IPS-20b (cell line): ENCODE results near the gene JPH2.

Experiments used
- H3K27ac ChIP-seq: one replicate; pipeline ENCODE4 v1.5.1; 2013; ENCODE audit warnings: low read length
- H3K27me3 ChIP-seq: 2 replicates; pipeline ENCODE4 v1.6.1; 2013; ENCODE audit warnings: mild to moderate bottlenecking, low read length, inconsistent platforms; ENCODE audit not compliant: insufficient read depth
- H3K36me3 ChIP-seq: 2 replicates; pipeline ENCODE4 v1.6.1; 2013; ENCODE audit warnings: low read depth, mild to moderate bottlenecking, inconsistent platforms, low read length, moderate library complexity; ENCODE audit not compliant: insufficient read depth
- H3K4me1 ChIP-seq: 2 replicates; pipeline ENCODE4 v1.6.1; 2013; ENCODE audit warnings: mild to moderate bottlenecking, control low read depth, inconsistent platforms, low read length, moderate library complexity; ENCODE audit not compliant: insufficient read depth
- H3K4me3 ChIP-seq: 2 replicates; pipeline ENCODE4 v1.5.1; 2013; ENCODE audit warnings: mild to moderate bottlenecking, low read length, inconsistent platforms
- H3K9ac ChIP-seq: 2 replicates; pipeline ENCODE4 v1.6.1; 2013; ENCODE audit warnings: low read depth, mild to moderate bottlenecking, inconsistent platforms, low read length, moderate library complexity
- H3K9me3 ChIP-seq: 2 replicates; pipeline ENCODE4 v1.6.1; 2013; ENCODE audit warnings: mild to moderate bottlenecking, low read depth, low read length, inconsistent platforms; ENCODE audit not compliant: insufficient read depth

The JPH2 gene

GRCh38 chr20:44222633-44223368 is 35.8 kb upstream of the JPH2 start:
- Histone ChIP-seq H3K9me3 (no peaks in the 10 kb centered on the region), H3K36me3 (no peaks in the 10 kb centered on the region), H3K4me3 (no peak overlapping the region), H3K27me3 (no peaks in the 10 kb centered on the region), H3K27ac (no peak overlapping the region), H3K4me1 (no peaks in the 10 kb centered on the region), H3K9ac (no peak overlapping the region)

- no peaks in the 10 kb centered on the region for H3K36me3 ChIP-seq
- no peaks in the 10 kb centered on the region for H3K27me3 ChIP-seq
- H3K4me1 ChIP-seq = no peaks in the 10 kb centered on the region
These were observed 35.0 kb upstream of the JPH2 start for GRCh38 chr20:44222027-44222426.

GRCh38 chr20:44221368-44221954 is 34.5 kb upstream of the JPH2 start:
- Histone ChIP-seq H3K4me1 (no peaks in the 10 kb centered on the region), H3K9me3 (no peaks in the 10 kb centered on the region), H3K27me3 (no peaks in the 10 kb centered on the region), H3K9ac (no peak overlapping the region), H3K27ac (no peak overlapping the region), H3K36me3 (no peaks in the 10 kb centered on the region), H3K4me3 (no peak overlapping the region)

More at GRCh38 chr20:44222027-44222426, 35.0 kb upstream of the JPH2 start:
- Histone ChIP-seq H3K4me3 (no peak overlapping the region), H3K27ac (no peak overlapping the region), H3K9me3 (no peaks in the 10 kb centered on the region), H3K9ac (no peak overlapping the region)

- no peak overlapping the region for H3K9ac ChIP-seq
- H3K9me3 ChIP-seq = no peaks in the 10 kb centered on the region
- no peaks in the 10 kb centered on the region for H3K36me3 ChIP-seq
- no peak overlapping the region for H3K4me3 ChIP-seq
- H3K27me3 ChIP-seq = no peaks in the 10 kb centered on the region
- no peaks in the 10 kb centered on the region for H3K4me1 ChIP-seq
- no peak overlapping the region for H3K27ac ChIP-seq
These were observed 32.8 kb upstream of the JPH2 start for GRCh38 chr20:44219791-44220190.

GRCh38 chr20:44219170-44219730 is 32.3 kb upstream of the JPH2 start:
- Histone ChIP-seq H3K4me1 (no peaks in the 10 kb centered on the region), H3K9me3 (no peaks in the 10 kb centered on the region), H3K9ac (no peak overlapping the region), H3K4me3 (no peak overlapping the region), H3K27ac (no peak overlapping the region), H3K27me3 (no peaks in the 10 kb centered on the region), H3K36me3 (no peaks in the 10 kb centered on the region)

GRCh38 chr20:44218446-44218845 is 31.5 kb upstream of the JPH2 start:
- Histone ChIP-seq H3K27ac (no peak overlapping the region), H3K36me3 (no peaks in the 10 kb centered on the region), H3K4me1 (no peaks in the 10 kb centered on the region), H3K4me3 (no peak overlapping the region), H3K27me3 (no peaks in the 10 kb centered on the region), H3K9me3 (no peaks in the 10 kb centered on the region), H3K9ac (no peak overlapping the region)

GRCh38 chr20:44217342-44218092 is 30.5 kb upstream of the JPH2 start:
- Histone ChIP-seq H3K4me1 (no peaks in the 10 kb centered on the region), H3K27me3 (no peaks in the 10 kb centered on the region), H3K36me3 (no peaks in the 10 kb centered on the region), H3K27ac (no peak overlapping the region), H3K9me3 (no peaks in the 10 kb centered on the region), H3K4me3 (no peak overlapping the region), H3K9ac (no peak overlapping the region)

GRCh38 chr20:44215125-44215524 is 28.1 kb upstream of the JPH2 start:
- Histone ChIP-seq H3K9me3 (no peaks in the 10 kb centered on the region), H3K4me1 (no peaks in the 10 kb centered on the region), H3K4me3 (no peak overlapping the region), H3K27ac (no peak overlapping the region), H3K36me3 (no peaks in the 10 kb centered on the region), H3K9ac (no peak overlapping the region), H3K27me3 (no peaks in the 10 kb centered on the region)

GRCh38 chr20:44212792-44213191 is 25.8 kb upstream of the JPH2 start:
- Histone ChIP-seq H3K4me3 (no peak overlapping the region), H3K36me3 (no peaks in the 10 kb centered on the region), H3K27ac (no peak overlapping the region), H3K9ac (no peak overlapping the region), H3K9me3 (no peaks in the 10 kb centered on the region), H3K27me3 (no peaks in the 10 kb centered on the region), H3K4me1 (peaks cover 11% of the 10 kb centered on the region; the same call in 1 of the 2 replicates)

GRCh38 chr20:44211177-44212039 is 24.4 kb upstream of the JPH2 start:
- H3K9me3 ChIP-seq = no peaks in the 10 kb centered on the region
- H3K27me3 ChIP-seq = no peaks in the 10 kb centered on the region
- peaks cover 11% of the 10 kb centered on the region for H3K4me1 ChIP-seq
- peaks cover 2% of the 10 kb centered on the region; the same call in 1 of the 2 replicates for H3K36me3 ChIP-seq
- H3K27ac ChIP-seq = peak overlapping the region; percentile 78
- peak overlapping the region; percentile 96 for H3K4me3 ChIP-seq
- peak overlapping the region; percentile 90 for H3K9ac ChIP-seq
